KOPT-K1 (cell line): Measurements from ENCODE around the gene TMEM115.

Experiments used
- H3K27ac ChIP-seq: fragments of 200-600 bp; sonication (generic); 2 replicates; pipeline ENCODE4 v1.5.1; 2016; ENCODE audit warnings: antibody characterized with exemption, mild to moderate bottlenecking, low read depth, low read length; ENCODE audit not compliant: poor library complexity, severe bottlenecking
- H3K36me3 ChIP-seq: fragments of 200-600 bp; sonication (generic); 2 replicates; pipeline ENCODE4 v1.5.1; 2017; ENCODE audit warnings: antibody characterized with exemption, mild to moderate bottlenecking, low read length, moderate library complexity; ENCODE audit not compliant: insufficient read depth
- H3K9me3 ChIP-seq: fragments of 200-600 bp; sonication (generic); 2 replicates; pipeline ENCODE4 v1.5.1; 2017; ENCODE audit warnings: antibody characterized with exemption, low read length, mild to moderate bottlenecking; ENCODE audit not compliant: insufficient read depth, poor library complexity, severe bottlenecking

The TMEM115 gene

GRCh38 chr3:50334339-50335075 lies 24.8 kb downstream of the TMEM115 start:
- Histone ChIP-seq H3K27ac (no peak overlapping the region), H3K36me3 (peaks cover 60% of the 10 kb centered on the region)

DNA sequence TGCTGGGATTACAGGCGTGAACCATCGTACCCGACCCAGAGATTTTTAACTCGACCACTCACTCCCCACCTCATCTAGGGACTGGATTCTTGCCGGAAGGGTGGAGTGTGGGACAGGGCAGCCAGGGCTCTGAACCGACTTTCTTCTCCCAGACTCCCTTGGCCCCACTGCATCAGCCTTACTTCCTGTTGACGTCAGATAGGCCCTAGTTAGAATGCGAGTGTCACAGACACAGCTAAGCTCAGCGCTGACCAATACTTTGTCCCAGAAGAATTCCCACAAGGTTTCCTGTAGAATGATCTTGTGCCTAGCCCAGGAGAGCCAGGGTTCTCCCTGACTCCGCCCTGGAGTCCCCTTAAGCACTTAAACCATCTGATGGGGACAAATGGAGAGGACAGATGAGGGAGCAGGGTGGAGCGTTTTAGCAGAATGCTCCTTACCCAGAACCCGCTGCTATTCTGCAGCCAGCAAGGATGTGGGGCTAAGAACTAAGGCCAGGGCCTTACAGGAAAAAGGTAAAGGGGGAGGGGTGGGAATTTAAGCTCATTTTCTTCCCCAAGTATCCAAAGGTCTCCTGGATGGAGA lies 25.5 kb downstream of the TMEM115 start:
- H3K36me3 ChIP-seq, result peaks cover 64% of the 10 kb centered on the region

More at GRCh38 chr3:50334339-50335075, 24.8 kb downstream of the TMEM115 start:
- no peaks in the 10 kb centered on the region for H3K9me3 ChIP-seq

GRCh38 chr3:50331364-50331907 lies 27.9 kb downstream of the TMEM115 start:
- H3K36me3 ChIP-seq, result peaks cover 64% of the 10 kb centered on the region
- no peaks in the 10 kb centered on the region for H3K9me3 ChIP-seq
- H3K27ac ChIP-seq, result no peak overlapping the region

More for the DNA sequence above, 25.5 kb downstream of the TMEM115 start:
- Histone ChIP-seq H3K27ac (no peak overlapping the region), H3K9me3 (no peaks in the 10 kb centered on the region)

GRCh38 chr3:50330330-50330729 lies 29.0 kb downstream of the TMEM115 start:
- H3K27ac ChIP-seq, result no peak overlapping the region
- H3K36me3 ChIP-seq, result peaks cover 68% of the 10 kb centered on the region
- no peaks in the 10 kb centered on the region for H3K9me3 ChIP-seq

DNA sequence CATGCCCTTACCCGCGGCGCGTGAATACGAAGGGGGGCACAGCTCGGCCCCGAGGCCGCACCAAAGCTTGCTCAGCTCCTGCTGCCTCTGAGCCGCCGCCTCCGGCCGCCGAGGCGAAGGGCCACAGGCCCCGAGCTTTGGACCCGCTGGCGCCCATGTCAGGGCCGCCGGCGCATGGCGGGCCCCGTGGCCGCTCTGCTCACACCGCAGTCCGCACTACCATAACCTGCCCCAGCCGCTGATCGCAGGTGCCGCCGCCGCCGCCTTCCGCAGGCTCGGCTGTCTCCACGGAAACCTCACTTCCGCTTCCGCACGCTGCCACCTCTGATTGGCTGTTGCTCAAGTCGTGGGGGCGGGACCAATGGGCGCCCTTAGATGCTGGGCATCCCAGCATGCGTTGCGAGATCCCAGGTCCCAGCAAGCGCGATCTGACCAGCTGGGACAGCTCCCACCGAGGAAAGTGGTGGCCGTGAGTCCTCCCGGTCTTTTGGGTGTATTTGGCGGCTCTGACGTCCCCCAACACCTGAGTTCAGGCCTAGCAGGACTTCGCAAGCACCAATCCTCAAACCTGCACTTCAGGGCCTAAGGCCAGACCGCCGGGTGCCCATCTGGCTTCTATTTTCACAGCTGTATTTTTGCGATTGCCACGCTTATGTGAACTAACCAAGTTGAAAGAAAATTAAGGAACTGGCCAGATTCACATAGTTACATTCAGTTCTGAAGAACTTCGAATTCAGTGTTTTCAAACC lies 31.2 kb downstream of the TMEM115 start, which contains the start of gene TUSC2:
TSS of gene TUSC2 (minus strand) at position 281 of the 749 bp plus-strand sequence. CDS start at position 157, 124 bp downstream.
- Histone ChIP-seq H3K9me3 (no peaks in the 10 kb centered on the region), H3K36me3 (peaks cover 71% of the 10 kb centered on the region), H3K27ac (peak within 1 kb of the TSS; percentile 59)

- Histone ChIP-seq H3K36me3 (peaks cover 61% of the 10 kb centered on the region), H3K9me3 (no peaks in the 10 kb centered on the region), H3K27ac (peak overlapping the region; percentile 59)
Measured at GRCh38 chr3:50327129-50327528, 32.2 kb downstream of the TMEM115 start.

DNA sequence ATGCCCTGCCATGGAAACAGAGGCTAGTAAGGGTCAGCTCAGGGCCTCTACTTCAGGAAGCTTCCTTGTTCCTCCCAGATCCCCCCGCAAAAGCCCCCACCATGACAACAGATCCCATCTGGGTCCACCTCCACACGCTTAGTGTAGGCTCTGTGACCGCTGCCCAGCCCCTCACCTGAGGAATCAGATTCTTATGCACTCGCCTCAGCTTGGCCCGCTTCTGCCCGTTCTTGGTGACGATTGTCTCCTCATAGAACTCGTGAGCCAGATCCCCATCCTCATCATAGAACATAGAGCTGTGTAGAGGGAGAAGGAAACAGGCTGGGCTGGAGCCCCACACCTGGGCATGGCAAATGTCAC lies 33.2 kb downstream of the TMEM115 start:
- Histone ChIP-seq H3K36me3 (peaks cover 51% of the 10 kb centered on the region), H3K27ac (no peak overlapping the region), H3K9me3 (no peaks in the 10 kb centered on the region)

GRCh38 chr3:50325497-50326181 lies 33.7 kb downstream of the TMEM115 start:
- Histone ChIP-seq H3K36me3 (peaks cover 46% of the 10 kb centered on the region), H3K27ac (no peak overlapping the region)

GRCh38 chr3:50325113-50325480 lies 34.2 kb downstream of the TMEM115 start:
- Histone ChIP-seq H3K36me3 (peaks cover 41% of the 10 kb centered on the region), H3K27ac (no peak overlapping the region), H3K9me3 (no peaks in the 10 kb centered on the region)

More at GRCh38 chr3:50325497-50326181, 33.7 kb downstream of the TMEM115 start:
- no peaks in the 10 kb centered on the region for H3K9me3 ChIP-seq

DNA sequence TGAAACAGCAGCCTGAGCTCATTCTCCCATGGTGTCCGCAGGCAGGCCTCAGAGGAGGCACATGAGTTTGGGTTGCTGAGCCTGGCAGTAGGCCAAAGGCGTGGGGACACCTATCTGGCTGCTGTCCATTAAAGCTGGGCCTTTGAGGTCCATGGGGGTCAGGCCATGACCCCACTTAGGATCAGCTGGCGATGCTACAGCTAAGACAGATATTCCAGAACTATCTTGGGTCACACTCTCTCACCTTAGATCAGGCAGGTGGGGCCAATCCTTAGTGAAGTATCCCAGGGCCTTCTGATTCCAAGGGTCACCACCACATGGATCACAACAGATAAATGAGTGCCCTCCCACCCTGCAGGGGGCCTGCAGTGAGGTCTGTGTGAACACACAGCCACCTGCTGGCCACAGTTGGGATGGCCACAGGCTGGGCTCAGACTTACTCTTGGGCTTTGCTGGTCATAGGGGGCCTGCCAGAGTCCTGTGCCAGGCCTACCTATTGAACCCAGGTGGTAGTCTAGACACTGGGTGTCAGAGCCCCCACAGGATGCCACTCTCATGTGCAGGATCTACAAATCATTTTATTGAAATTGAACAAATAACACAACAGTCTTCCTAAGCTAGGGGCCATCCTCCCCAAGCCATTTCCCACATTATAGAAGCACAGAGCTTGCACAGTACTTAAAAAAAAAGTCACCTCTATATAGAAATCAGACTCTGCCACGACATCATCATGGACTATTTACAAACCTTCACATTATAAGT lies 34.8 kb downstream of the TMEM115 start:
- H3K27ac ChIP-seq, result no peak overlapping the region
- H3K9me3 ChIP-seq, result no peaks in the 10 kb centered on the region
- H3K36me3 ChIP-seq, result peaks cover 37% of the 10 kb centered on the region

DNA sequence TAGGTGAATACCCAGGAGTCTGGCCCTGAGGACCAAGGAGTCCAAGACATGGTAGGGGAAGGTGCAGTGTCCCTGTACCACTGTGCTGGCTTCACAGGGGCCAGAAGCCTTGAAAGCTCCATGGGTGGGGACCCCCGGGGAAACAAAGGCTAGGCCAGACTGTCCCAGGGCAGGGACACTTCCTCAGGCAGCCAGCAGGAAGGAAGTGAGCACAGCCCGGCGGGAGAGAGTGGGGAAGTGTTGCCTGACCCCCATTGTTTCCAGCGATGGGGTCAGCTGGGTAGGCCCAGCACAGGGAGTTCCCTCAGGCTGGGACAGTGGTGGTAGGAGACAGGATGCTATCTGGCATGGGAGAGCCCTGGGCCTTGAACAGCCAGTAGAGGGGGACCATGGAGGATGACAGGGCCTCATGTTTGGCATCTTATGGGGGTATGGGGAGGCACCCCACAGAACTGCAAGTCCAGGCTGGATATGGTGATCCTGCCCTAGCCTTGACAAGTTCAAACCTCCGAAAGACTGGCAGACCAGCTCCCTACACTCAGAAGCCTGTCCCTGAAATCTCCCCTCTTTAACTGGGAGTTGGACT lies 35.6 kb downstream of the TMEM115 start:
- Histone ChIP-seq H3K27ac (no peak overlapping the region), H3K36me3 (peaks cover 41% of the 10 kb centered on the region), H3K9me3 (no peaks in the 10 kb centered on the region)

DNA sequence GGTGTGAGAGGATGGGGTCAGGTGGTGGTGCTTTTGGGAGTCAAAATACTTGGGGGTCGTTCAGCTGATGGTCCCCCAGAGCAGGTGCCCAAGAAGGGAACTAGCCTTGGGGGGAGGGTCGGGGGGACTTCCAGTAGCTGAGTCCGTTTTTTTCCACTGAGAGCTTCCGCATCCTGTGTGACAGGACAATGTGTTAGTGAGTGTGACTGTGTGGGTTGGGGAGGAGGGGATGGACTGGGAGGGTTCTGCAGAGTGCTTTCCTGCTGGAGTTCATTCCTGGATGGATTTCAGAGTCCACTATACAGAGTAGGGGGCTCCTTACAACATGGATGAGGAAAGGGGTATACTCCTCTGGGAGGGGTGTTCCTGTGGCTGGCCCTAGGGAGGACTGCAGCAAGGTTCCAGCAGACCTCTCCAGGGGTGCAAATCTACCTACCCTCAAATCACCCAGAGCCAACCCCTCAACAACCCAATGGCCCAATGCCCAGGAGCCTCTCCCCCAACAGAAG lies 36.2 kb downstream of the TMEM115 start:
- Histone ChIP-seq H3K36me3 (peaks cover 47% of the 10 kb centered on the region), H3K27ac (no peak overlapping the region), H3K9me3 (no peaks in the 10 kb centered on the region)

DNA sequence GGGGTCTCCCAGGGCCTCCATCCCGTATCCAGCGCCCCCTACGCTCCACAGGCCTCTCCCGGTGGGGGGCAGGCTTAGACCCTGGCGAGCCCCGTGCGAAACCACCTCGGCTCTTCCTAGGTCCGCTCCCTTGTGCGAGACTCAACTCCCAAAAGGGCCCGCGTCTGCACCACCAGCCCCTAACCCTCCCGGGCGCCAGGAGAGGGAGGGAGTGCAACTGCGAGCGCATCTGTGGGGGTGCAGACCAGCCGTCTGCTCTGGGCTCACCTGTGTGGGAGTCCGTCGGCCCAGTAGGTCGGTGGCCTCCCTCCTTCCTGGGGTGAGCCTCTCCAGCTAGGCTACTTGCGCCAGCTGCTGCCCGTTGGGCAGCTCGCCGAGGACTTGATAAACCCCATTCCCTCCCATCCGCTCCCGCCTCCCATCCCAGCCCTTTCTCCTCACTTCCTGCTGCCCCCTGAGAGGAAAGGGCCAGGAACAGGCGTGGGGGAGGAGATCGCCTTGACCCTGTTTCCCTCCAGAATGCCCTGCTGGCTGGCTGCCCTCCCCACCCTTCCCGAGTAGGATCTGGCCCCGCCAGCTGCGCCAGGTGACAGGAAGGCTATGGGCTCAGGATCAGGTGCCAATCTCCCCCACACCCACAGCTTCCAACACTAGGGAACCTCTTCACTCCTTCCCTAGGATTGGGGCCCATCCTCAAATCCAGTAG lies 36.8 kb downstream of the TMEM115 start, which contains the start of gene HYAL2:
TSS of gene HYAL2 (minus strand) at position 360 of the 706 bp plus-strand sequence. CDS start 2,256 bp downstream, outside the sequence.
- peaks cover 52% of the 10 kb centered on the region for H3K36me3 ChIP-seq

More for the DNA sequence above, 36.8 kb downstream of the TMEM115 start, which contains the start of gene HYAL2:
- H3K9me3 ChIP-seq, result no peaks in the 10 kb centered on the region
- H3K27ac ChIP-seq, result peak within 1 kb of the TSS; percentile 96
